ENCODE results near the gene GALNT14. TPM values are rescaled to one million over a fixed set of nuclear protein-coding genes. Genes with fewer than 3 reads are reported as not detected.

Gene GALNT14
- total and polyA plus RNA-seq, 2 of the 13 experiments (the other 11 are each of a cell fraction or from before 2014, with no cell fraction given), result not detected

DNA sequence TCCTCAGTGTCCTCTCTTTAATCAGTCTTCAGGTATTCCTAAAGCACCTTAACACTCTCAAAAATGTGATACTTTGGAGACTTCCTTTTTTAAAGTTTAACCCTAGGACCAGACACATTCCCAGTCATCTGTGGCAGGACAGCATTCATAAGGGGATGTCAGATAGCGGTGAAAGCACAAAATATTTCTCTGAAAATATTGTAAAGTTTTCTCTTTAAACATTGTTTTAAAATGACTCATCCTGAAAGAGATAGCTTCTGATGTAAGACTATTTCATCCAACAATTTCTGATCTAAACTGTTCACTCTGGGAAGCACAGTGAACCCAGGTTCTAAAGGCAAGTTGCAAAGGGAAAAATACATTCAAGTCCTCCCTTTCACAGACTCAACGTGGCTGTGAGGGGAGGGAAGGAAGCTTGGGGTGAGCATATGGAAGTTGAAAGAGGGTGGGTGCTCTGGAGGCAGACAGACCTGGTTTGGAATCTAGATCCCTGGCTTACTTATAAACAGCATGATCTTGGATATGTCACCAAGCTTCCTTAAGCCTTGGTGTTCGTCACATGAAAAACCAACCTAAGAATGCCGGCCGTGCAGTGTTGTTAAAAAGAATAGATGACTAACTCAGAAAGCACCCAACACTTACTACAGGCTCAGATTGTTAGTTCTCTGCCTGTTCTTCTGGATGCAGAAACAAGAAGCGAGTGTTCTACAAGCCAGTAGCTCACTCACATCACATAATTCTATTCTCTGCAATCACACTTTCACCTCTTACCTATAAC, 12.1 kb downstream of the GALNT14 start (continued):
- TF ChIP-seq, protein P1, sequence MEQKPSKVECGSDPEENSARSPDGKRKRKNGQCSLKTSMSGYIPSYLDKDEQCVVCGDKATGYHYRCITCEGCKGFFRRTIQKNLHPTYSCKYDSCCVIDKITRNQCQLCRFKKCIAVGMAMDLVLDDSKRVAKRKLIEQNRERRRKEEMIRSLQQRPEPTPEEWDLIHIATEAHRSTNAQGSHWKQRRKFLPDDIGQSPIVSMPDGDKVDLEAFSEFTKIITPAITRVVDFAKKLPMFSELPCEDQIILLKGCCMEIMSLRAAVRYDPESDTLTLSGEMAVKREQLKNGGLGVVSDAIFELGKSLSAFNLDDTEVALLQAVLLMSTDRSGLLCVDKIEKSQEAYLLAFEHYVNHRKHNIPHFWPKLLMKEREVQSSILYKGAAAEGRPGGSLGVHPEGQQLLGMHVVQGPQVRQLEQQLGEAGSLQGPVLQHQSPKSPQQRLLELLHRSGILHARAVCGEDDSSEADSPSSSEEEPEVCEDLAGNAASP (CRISPR knock-in tag; IDR thresholded peaks at IDR 0.05; ENCODE audit: borderline replicate concordance), result no peak
- TF ChIP-seq JUNB (CRISPR knock-in tag; IDR thresholded peaks at IDR 0.05; ENCODE audit: borderline replicate concordance) (no peak), GATAD1 (CRISPR knock-in tag; IDR thresholded peaks at IDR 0.05) (no peak)

DNA sequence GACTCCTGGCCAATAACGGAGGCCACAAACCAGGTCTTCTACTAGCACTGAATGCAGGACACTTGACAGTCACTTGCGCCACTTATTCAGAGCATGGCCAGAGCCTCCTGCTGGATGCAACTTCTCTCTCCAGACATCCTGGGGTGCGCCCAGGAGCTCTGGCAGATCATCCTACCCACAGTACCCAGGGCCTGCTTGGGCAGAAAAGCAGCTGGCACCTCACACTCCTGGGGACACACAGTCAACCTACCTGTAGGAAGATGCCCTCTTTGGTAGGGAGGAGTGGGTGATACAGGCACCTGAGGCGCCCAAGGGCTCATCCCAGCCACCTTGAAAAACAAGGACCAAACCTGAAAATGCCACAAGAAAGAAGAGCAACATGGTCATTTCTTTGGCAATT, 13.3 kb downstream of the GALNT14 start:
- Histone ChIP-seq H3K36me3 (replicated peaks in 1 of 2; ENCODE audit: control insufficient read depth in 1 of 2, insufficient read depth in 2 of 2, low read length in 2 of 2) (no peaks in the 10 kb centered on the region), H3K4me3 (replicated peaks in 1 of 3; ENCODE audit: insufficient read depth in 1 of 3, low read depth in 2 of 3, low read length in 3 of 3) (no peak overlapping the region), H3K9ac (ENCODE audit: insufficient read depth, low read depth, low read length) (no peak overlapping the region), H3K9me3 (ENCODE audit: low read length) (no peaks in the 10 kb centered on the region), H2AFZ (ENCODE audit: low read length) (no peak overlapping the region), H3K4me2 (ENCODE audit: low read depth, low read length) (no peak overlapping the region), H4K20me1 (ENCODE audit: insufficient read depth, low read length) (no peaks in the 10 kb centered on the region), H3K27ac (ENCODE audit: extremely low read length, insufficient read depth, low read length) (no peak overlapping the region), H3K79me2 (ENCODE audit: insufficient read depth, low read length) (no peaks in the 10 kb centered on the region), H3K4me1 (ENCODE audit: insufficient read depth, low read length) (no peaks in the 10 kb centered on the region), H3K27me3 (ENCODE audit: control insufficient read depth in 1 of 2, insufficient read depth in 2 of 2, low read length in 2 of 2) (peaks cover 0 to 10% of the 10 kb centered on the region in 2 experiments; a peak in 2 of 5 replicates)
- FAIRE-seq (no peak), ATAC-seq (no peak), DNase-seq (ENCODE audit: low spot score) (no peak)
- no TSS peak for BruUV-seq (replicated peaks)
- ChIA-PET CTCF (ENCODE audit: low intra/inter-chr PET ratio, low total read pairs) (no interaction called here), POLR2A (no interaction called here)
- 32% methylated on average over 4 of the region's 4 CpGs for WGBS (ENCODE audit: low lambda C conversion rate)
- intact Hi-C loops (cut with micrococcal nuclease; ENCODE audit: unreplicated experiment) (no loop called here), in situ Hi-C loops (cut with HindIII; ENCODE audit: extremely low pct_ligation_motif_present, low pct_unique_long_range_greater_than_20kb) (no loop called here)
- no peak for TF ChIP-seq NFKB2 (CRISPR knock-in tag; IDR thresholded peaks at IDR 0.05; ENCODE audit: borderline replicate concordance)
- TF ChIP-seq PRMT3 (CRISPR knock-in tag; IDR thresholded peaks at IDR 0.05; ENCODE audit: borderline replicate concordance, low read depth), result no peak
- TF ChIP-seq SRSF9 (IDR thresholded peaks at IDR 0.05; ENCODE audit: borderline replicate concordance, insufficient read depth, low read depth, low read length, poor library complexity, severe bottlenecking), result no peak
- TF ChIP-seq, protein P2, sequence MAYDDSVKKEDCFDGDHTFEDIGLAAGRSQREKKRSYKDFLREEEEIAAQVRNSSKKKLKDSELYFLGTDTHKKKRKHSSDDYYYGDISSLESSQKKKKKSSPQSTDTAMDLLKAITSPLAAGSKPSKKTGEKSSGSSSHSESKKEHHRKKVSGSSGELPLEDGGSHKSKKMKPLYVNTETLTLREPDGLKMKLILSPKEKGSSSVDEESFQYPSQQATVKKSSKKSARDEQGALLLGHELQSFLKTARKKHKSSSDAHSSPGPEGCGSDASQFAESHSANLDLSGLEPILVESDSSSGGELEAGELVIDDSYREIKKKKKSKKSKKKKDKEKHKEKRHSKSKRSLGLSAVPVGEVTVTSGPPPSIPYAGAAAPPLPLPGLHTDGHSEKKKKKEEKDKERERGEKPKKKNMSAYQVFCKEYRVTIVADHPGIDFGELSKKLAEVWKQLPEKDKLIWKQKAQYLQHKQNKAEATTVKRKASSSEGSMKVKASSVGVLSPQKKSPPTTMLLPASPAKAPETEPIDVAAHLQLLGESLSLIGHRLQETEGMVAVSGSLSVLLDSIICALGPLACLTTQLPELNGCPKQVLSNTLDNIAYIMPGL (CRISPR knock-in tag; IDR thresholded peaks at IDR 0.05; ENCODE audit: borderline replicate concordance in 1 of 2, low read depth in 1 of 2), result no peak
- TF ChIP-seq ZNF790 (CRISPR knock-in tag; IDR thresholded peaks at IDR 0.05; ENCODE audit: borderline replicate concordance), result no peak
- TF ChIP-seq MTA1 (CRISPR knock-in tag; IDR thresholded peaks at IDR 0.05; ENCODE audit: borderline replicate concordance), result no peak
- no peak for TF ChIP-seq YEATS2 (CRISPR knock-in tag; IDR thresholded peaks at IDR 0.05; ENCODE audit: borderline replicate concordance)
- TF ChIP-seq ZNF75D (CRISPR knock-in tag; IDR thresholded peaks at IDR 0.05; ENCODE audit: borderline replicate concordance), result no peak
- TF ChIP-seq PCBP1 (IDR thresholded peaks at IDR 0.05; ENCODE audit: borderline replicate concordance, low read depth, low read length), result no peak
- TF ChIP-seq, protein P3, sequence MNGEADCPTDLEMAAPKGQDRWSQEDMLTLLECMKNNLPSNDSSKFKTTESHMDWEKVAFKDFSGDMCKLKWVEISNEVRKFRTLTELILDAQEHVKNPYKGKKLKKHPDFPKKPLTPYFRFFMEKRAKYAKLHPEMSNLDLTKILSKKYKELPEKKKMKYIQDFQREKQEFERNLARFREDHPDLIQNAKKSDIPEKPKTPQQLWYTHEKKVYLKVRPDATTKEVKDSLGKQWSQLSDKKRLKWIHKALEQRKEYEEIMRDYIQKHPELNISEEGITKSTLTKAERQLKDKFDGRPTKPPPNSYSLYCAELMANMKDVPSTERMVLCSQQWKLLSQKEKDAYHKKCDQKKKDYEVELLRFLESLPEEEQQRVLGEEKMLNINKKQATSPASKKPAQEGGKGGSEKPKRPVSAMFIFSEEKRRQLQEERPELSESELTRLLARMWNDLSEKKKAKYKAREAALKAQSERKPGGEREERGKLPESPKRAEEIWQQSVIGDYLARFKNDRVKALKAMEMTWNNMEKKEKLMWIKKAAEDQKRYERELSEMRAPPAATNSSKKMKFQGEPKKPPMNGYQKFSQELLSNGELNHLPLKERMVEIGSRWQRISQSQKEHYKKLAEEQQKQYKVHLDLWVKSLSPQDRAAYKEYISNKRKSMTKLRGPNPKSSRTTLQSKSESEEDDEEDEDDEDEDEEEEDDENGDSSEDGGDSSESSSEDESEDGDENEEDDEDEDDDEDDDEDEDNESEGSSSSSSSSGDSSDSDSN (CRISPR knock-in tag; IDR thresholded peaks at IDR 0.05), result no peak
- no peak for TF ChIP-seq BHLHE40 (IDR thresholded peaks at IDR 0.05; ENCODE audit: low read length)
